OCI-LY7 (cell line): ENCODE data around the gene SEMA3G.

Source experiments
- EZH2phosphoT487 ChIP-seq: fragments of 200-600 bp; sonication (generic); IDR thresholded peaks from 2 replicates; pipeline ENCODE4 v1.6.1; 2018; ENCODE audit warnings: low read depth, borderline replicate concordance, mild to moderate bottlenecking, mixed run types, antibody characterized with exemption, low read length, moderate library complexity, mixed read lengths
- TF ChIP-seq, protein P1 (sequence below): fragments of 200-600 bp; sonication (generic); conservative IDR thresholded peaks from 2 replicates; pipeline ENCODE4 v1.5.1; 2014; ENCODE audit warnings: mild to moderate bottlenecking, antibody characterized with exemption, low read length, moderate library complexity, mixed read lengths

DNA sequence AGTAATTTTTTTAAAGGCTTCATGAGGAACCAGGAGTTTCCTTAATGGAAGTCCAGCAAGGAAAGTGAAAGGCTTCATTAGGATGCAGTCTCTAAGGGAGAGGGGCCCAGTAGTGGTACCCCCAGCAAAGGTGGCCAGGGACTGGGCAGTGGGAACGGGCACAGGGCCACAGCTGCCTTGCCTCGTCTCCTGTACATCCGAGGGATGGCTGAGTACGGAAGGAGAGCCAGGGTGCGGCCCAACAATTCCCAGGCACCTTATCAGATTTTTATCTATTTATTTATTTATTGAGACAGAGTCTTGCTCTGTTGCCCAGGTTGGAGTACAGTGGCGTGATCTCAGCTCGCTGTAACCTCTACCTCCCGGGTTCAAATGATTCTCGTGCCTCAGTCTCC is 14.5 kb downstream of the SEMA3G start:
- TF ChIP-seq, protein P1, sequence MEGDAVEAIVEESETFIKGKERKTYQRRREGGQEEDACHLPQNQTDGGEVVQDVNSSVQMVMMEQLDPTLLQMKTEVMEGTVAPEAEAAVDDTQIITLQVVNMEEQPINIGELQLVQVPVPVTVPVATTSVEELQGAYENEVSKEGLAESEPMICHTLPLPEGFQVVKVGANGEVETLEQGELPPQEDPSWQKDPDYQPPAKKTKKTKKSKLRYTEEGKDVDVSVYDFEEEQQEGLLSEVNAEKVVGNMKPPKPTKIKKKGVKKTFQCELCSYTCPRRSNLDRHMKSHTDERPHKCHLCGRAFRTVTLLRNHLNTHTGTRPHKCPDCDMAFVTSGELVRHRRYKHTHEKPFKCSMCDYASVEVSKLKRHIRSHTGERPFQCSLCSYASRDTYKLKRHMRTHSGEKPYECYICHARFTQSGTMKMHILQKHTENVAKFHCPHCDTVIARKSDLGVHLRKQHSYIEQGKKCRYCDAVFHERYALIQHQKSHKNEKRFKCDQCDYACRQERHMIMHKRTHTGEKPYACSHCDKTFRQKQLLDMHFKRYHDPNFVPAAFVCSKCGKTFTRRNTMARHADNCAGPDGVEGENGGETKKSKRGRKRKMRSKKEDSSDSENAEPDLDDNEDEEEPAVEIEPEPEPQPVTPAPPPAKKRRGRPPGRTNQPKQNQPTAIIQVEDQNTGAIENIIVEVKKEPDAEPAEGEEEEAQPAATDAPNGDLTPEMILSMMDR, result no peak
- no peak for TF ChIP-seq EZH2phosphoT487
